LNCaP clone FGC (cell line): ENCODE results near the gene CFAP100.

ENCODE experiments used
- DNase-seq: peaks from one replicate; pipeline ENCODE4 v3.0.0-alpha.2; 2011; ENCODE audit warnings: low read depth
- H3K4me3 ChIP-seq: 2 replicates; pipeline ENCODE4 v1.5.1; 2011; ENCODE audit warnings: mild to moderate bottlenecking, low read depth, low read length, control low read depth
- CTCF ChIP-seq: IDR thresholded peaks from 2 replicates; pipeline ENCODE4 v1.5.1; 2012; ENCODE audit warnings: mild to moderate bottlenecking; ENCODE audit not compliant: control insufficient read depth, insufficient read depth; ENCODE audit errors: extremely low read depth

The CFAP100 gene

GRCh38 chr3:126390751-126391150 is 4.0 kb upstream of the CFAP100 start:
- H3K4me3 ChIP-seq = no peak overlapping the region
- no peak for TF ChIP-seq CTCF
- DNase-seq = no peak

DNA sequence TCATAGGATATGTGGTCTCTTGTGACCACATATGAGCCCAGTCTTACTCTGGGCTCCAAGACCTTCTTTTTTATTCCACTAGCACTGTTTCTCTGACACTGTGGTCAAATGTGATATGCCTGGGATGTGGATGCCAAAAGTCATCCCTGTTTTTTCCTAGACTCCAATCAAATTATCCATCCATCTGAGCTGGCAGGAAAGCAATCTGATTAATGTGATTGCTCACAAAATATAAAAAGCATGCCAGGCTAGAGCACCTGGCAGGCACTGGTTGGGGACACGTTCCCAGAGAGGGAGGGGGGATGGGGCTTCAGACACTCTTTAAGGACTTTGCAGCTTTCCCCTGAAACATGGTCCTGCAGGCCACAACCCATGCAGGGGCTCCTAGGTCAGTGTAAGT is 3.1 kb upstream of the CFAP100 start:
- DNase-seq = no peak
- no peak overlapping the region for H3K4me3 ChIP-seq
- TF ChIP-seq CTCF = no peak

DNA sequence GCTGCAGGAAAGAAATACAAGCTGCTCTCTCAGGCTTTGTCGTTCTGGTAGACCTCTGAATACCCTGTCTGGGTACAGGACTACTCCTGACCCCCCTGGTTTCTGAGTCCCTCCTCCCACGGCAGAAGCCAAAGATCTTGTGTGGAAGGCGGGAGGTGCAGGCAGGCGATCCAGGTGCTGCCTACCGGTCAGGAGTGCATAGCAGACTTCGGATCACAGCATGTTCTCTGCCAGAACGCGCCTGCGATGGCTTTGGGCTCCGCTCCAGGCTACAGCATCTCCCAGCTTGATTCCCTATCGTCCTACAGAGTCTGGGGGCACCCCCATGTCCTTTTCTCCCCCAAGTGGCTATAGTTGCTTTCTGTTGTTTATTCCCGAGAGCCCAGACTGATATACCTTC is 2.5 kb upstream of the CFAP100 start:
- DNase-seq = no peak
- H3K4me3 ChIP-seq = no peak overlapping the region
- TF ChIP-seq CTCF = no peak

DNA sequence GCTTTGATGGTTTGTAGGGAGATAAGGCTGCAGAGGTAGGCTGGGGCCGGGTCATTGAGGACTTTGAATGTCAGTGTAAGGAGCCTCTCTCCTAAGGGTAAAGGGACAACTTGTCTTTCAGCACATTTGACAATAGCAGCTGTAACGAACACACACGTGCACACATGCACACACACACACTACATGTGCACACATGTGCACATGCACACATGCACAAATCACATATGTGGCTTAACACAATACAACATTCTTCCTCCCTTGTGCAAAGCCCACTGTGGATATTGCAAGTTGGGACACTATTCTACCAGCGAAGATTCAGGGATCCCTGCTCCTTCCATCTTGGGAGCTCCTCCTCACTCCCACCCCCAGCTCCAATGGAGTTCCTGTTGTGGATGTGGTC is 1.1 kb upstream of the CFAP100 start:
- H3K4me3 ChIP-seq = no peak overlapping the region
- DNase-seq = no peak
- TF ChIP-seq CTCF = no peak

GRCh38 chr3:126394977-126395321 is 240 bp downstream of the CFAP100 start:
- no peak overlapping the region for H3K4me3 ChIP-seq
- no peak for DNase-seq
- TF ChIP-seq CTCF = no peak

GRCh38 chr3:126395846-126396513 is 1.3 kb downstream of the CFAP100 start:
- DNase-seq = no peak
- no peak overlapping the region for H3K4me3 ChIP-seq
- no peak for TF ChIP-seq CTCF

GRCh38 chr3:126396536-126396935 is 1.8 kb downstream of the CFAP100 start:
- DNase-seq = no peak
- H3K4me3 ChIP-seq = no peak overlapping the region
- no peak for TF ChIP-seq CTCF
